ENCODE data around the gene CEACAM4.
"Not testable (repeated sequence)": the region's sequence is repeated elsewhere in the genome, so short reads cannot be mapped to it uniquely, and the experiment has no call there.

CEACAM4 gene

GRCh38 chr19:41584931-41585330 lies 41.9 kb downstream of the CEACAM4 start:
- Histone ChIP-seq H3K9me3 (peaks cover 0 to 5% (median 0%) of the 10 kb centered on the region in 3 donors), H3K36me3 (no peaks in the 10 kb centered on the region), H3K4me3 (no peak overlapping the region), H3K27ac (no peak overlapping the region), H3K4me1 (no peaks in the 10 kb centered on the region), H3K27me3 (peaks cover 0 to 10% of the 10 kb centered on the region in 2 donors)
- no peak for TF ChIP-seq CTCF (IDR thresholded peaks at IDR 0.05)
- no peak for DNase-seq
- intact Hi-C loops (cut with DNase I; ENCODE audit: low total_unique reads): no loop called here

- Histone ChIP-seq H3K9me3 (peaks cover 0 to 5% (median 0%) of the 10 kb centered on the region in 3 donors), H3K4me3 (no peak overlapping the region), H3K36me3 (no peaks in the 10 kb centered on the region), H3K27ac (no peak overlapping the region), H3K27me3 (peaks cover 0 to 10% of the 10 kb centered on the region in 2 donors), H3K4me1 (no peaks in the 10 kb centered on the region)
- no peak for TF ChIP-seq CTCF (IDR thresholded peaks at IDR 0.05)
- DNase-seq: no peak
- intact Hi-C loops (cut with DNase I; ENCODE audit: low total_unique reads): no loop called here
These were observed 42.5 kb downstream of the CEACAM4 start for GRCh38 chr19:41584260-41584810.

- H3K4me3 ChIP-seq; H3K27ac ChIP-seq; H3K36me3 ChIP-seq; DNase-seq; intact Hi-C loops (cut with DNase I; ENCODE audit: low total_unique reads); H3K9me3 ChIP-seq; H3K4me1 ChIP-seq: not testable (repeated sequence)
- peaks cover 0 to 10% of the 10 kb centered on the region in 2 donors for H3K27me3 ChIP-seq
These were observed 44.2 kb downstream of the CEACAM4 start for GRCh38 chr19:41582577-41583182.

GRCh38 chr19:41581068-41581467 lies 45.8 kb downstream of the CEACAM4 start:
- intact Hi-C loops (cut with DNase I; ENCODE audit: low total_unique reads); H3K4me1 ChIP-seq; H3K27me3 ChIP-seq; H3K4me3 ChIP-seq; H3K27ac ChIP-seq; DNase-seq; H3K9me3 ChIP-seq; H3K36me3 ChIP-seq: not testable (repeated sequence)

GRCh38 chr19:41578886-41579285 lies 48.0 kb downstream of the CEACAM4 start:
- no peaks in the 10 kb centered on the region for H3K4me1 ChIP-seq
- H3K27me3 ChIP-seq: peaks cover 0 to 5% of the 10 kb centered on the region in 2 donors
- no peaks in the 10 kb centered on the region for H3K36me3 ChIP-seq
- TF ChIP-seq CTCF (IDR thresholded peaks at IDR 0.05): no peak
- no peak overlapping the region for H3K27ac ChIP-seq
- peaks cover 0 to 5% (median 0%) of the 10 kb centered on the region in 3 donors for H3K9me3 ChIP-seq
- H3K4me3 ChIP-seq: no peak overlapping the region
- intact Hi-C loops (cut with DNase I; ENCODE audit: low total_unique reads): no loop called here
- DNase-seq: no peak

GRCh38 chr19:41577833-41578232 lies 49.0 kb downstream of the CEACAM4 start:
- Histone ChIP-seq H3K27me3 (peaks cover 0 to 5% of the 10 kb centered on the region in 2 donors), H3K4me1 (no peaks in the 10 kb centered on the region), H3K27ac (no peak overlapping the region), H3K4me3 (no peak overlapping the region), H3K36me3 (no peaks in the 10 kb centered on the region), H3K9me3 (peaks cover 0 to 5% (median 0%) of the 10 kb centered on the region in 3 donors)
- no peak for DNase-seq
- TF ChIP-seq CTCF (IDR thresholded peaks at IDR 0.05): no peak
- intact Hi-C loops (cut with DNase I; ENCODE audit: low total_unique reads): no loop called here
